Measurements from ENCODE around the gene PLCB4. TPM values are rescaled to one million over a fixed set of nuclear protein-coding genes. Genes with fewer than 3 reads are reported as not detected.

The PLCB4 gene
- total RNA-seq, 1 donor from 2014 or later: 20.5 TPM

DNA sequence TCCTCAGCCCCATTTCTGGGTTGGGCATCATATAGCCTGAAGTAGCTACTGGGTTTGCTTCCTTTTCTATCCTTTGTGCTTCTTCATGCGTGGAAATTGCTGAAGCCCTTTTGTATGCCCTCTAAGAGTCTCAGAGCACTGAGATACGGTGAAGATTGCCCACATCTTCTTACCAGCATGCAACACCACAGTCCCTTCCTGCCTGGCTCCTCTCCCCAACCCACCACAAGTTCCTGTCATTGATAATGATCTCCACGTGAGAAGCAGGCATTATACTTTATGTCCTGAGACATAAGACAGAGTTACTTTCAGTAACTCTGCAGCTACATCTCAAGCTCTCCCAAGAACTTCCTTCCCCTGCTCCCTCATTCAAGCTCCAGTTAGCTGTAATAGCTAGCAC, 15.8 kb upstream of the PLCB4 start:
- intact Hi-C loops (cut with DNase I): no loop called here
- DNase-seq (ENCODE audit: low spot score): no peak

DNA sequence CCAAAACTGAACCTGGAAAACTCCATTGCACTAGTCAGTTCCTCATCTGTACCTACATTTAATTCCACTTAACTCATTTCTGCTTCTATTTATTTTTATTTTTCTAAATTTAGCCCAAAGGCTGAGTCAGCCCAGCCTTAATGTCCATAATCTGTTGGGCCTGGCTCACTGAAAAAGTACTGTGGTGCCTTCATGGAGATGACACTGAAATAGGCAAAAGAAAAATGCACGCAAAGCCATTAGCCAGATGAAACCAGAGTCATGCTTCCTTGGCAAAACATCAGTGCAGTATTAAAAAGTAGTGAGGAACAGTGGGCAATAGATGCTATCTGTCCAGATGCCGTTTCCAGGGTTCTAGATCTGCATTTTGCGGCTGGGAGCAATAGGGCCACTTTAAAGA, 14.7 kb upstream of the PLCB4 start:
- DNase-seq (ENCODE audit: low spot score): no peak
- intact Hi-C loops (cut with DNase I): no loop called here

DNA sequence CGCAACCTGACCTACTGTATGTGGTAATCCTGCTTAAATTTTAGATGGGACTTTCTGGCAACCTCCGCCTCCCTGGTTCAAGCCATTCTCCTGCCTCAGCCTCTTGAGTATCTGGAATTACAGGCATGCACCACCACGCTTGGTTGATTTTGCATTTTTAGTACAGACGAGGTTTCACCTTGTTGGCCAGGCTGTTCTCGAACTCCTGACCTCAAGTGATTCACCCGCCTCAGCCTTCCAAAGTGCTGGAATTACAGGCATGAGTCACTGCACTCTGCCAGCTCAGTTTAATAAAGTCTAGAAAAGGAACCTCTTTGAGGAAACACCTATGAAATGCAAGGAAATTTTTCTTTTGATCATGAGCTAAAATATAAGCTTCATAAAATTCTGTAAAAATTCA, 9.0 kb upstream of the PLCB4 start:
- DNase-seq (ENCODE audit: low spot score): no peak
- intact Hi-C loops (cut with DNase I): loop anchor here (10.0 kb wide), 2 partner anchors 265 to 295 kb away; no protein-coding TSS in a partner anchor

DNA sequence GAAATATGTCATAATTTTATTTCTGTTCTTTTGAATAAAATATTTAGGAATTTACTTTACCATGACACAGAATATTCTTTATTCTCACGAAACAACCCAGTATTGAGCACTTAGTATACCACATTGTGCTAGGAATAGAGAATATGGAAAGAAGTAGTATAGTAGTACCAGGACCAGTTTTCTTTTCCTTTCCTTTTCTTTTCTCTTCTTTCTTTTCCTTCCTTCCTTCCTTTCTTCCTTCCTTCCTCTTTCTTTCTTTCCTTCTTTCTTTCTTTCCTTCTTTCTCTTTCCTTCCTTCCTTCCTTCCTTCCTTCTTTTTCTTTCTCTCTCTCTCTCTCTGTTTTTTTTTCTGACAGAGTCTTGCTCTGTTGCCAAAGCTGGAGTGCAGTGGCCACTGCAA, 7.5 kb upstream of the PLCB4 start:
- intact Hi-C loops (cut with DNase I): loop anchor here (10.0 kb wide), 2 partner anchors 267 to 293 kb away; no protein-coding TSS in a partner anchor

DNA sequence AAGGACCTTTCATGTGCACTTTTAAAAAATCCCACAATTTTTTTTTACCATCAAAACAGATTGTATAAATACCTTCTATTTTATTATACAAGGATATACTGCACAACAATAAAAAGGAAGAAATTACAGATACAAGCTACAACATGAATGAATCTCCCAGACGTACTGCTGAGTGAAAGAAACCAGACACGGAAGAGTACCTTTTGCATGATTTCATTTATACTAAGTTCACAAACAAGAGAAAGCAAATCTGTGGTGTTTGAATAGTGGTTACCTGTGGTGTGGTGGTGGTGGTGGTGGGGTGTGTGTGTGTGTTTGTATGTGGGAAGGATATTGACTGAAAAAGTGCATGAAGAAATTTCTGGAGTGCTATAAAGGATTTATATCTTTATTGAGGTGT, 6.8 kb upstream of the PLCB4 start:
- no peak for DNase-seq (ENCODE audit: low spot score)
- intact Hi-C loops (cut with DNase I): loop anchor here (10.0 kb wide), 2 partner anchors 267 to 293 kb away; no protein-coding TSS in a partner anchor

More for the DNA sequence above, 7.5 kb upstream of the PLCB4 start:
- DNase-seq (ENCODE audit: low spot score): no peak

DNA sequence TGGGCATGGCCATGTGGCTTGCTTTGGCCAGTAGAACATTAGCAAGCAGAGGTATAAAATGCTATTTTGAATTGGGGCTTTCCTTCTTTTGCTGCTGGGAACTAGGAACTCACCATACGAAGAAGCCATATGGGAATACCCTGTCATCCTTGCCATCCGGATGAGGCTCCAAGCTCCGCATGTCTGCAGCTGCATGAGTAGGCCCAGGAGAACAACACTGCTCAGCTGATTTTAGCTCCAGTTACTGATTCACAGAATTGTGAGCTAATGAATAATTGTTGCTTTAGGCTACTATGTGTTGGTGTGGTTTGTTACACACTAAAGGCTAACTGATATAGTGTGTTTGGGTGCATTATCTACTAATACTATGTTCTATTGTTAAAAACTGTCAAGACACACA, 2.7 kb upstream of the PLCB4 start:
- DNase-seq (ENCODE audit: low spot score): no peak
- intact Hi-C loops (cut with DNase I): loop anchor here (5.0 to 10.0 kb wide), 4 partner anchors 101 to 289 kb away; no protein-coding TSS in a partner anchor

DNA sequence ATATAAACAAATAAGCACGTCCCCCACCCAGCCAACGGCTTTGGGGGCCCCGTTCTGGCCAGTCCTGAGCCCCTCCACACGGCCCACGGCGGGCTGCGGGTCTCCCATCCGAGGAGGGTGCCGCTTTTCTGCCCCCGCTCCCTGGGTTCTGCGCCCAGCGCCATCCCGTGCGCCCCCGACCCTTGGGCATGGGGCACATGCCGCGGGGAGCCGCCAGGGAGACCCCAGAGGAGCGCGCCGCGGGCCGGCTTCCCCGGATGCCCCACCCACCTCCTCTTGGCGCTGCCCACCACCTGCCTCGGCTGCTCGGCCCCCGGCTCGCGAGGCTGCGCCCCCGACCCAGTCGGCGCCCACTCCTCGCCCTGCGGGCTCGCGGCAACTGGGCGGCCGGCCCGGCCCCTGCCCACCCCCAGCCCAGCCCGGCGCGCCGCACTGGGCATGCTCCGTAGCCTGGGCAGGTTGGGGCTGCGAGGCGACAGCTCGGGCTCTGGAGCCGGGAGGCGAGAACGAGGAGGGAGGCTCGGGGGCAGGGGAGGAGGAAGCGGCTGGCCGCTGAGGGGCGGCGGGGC, 570 bp upstream of the PLCB4 start:
- intact Hi-C loops (cut with DNase I): loop anchor here (5.0 to 10.0 kb wide), 4 partner anchors 99 to 286 kb away; no protein-coding TSS in a partner anchor
- DNase-seq (ENCODE audit: low spot score): peak; percentile 78

DNA sequence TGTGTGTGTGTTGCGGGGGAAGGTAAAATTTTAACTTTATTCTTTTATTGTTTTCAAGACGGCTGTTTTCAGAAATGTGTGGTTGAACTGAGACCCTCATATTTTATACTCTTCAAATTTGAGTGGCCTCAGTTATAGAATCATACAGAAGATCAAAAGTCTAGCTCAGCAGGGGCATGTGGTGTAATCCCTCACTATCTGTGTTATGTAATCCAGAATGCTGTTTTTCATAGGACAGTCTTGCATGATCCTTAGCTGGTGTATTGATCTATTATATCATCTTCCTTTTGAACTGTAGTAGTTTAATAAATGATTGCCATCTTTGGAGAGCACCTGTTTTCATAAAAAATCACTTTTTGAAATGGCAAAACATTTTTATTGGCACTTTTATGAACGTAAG, 1.4 kb downstream of the PLCB4 start:
- intact Hi-C loops (cut with DNase I): no loop called here
- DNase-seq (ENCODE audit: low spot score): no peak

DNA sequence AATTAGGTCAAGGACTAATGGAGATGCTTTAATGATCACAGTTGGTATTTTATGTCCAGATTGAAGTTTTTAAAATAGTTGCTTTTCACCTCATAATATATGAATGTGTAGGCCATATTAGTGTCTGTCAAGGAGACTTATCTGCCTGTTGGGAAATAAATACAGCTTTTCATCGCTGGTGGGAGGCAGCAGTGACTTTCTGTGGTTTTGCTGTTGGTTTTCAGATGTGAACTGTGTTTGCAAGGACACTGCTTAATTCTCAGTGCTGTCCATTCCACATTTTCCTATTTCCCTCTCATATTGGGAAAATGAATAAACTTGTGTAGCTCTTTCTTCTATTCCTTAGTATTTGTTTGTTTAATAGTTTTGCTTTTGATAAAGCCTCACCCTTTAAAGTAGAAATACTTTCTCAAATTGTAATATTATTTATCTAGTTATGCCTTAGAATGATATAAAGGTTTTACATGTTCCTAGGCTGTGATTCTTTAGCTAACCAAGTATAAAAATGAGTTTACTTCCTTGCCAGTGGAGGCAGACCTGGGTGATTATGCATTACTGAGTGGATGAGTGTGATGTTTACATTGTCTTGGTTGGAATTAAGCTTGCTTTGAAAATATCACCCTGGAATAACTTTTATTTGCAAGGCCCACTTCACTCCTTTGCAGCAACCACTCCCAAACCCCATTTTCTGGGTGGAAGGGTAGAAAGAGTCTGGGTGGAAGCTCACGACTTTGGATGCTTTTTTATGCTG, 3.3 kb downstream of the PLCB4 start:
- intact Hi-C loops (cut with DNase I): no loop called here
- DNase-seq (ENCODE audit: low spot score): no peak

DNA sequence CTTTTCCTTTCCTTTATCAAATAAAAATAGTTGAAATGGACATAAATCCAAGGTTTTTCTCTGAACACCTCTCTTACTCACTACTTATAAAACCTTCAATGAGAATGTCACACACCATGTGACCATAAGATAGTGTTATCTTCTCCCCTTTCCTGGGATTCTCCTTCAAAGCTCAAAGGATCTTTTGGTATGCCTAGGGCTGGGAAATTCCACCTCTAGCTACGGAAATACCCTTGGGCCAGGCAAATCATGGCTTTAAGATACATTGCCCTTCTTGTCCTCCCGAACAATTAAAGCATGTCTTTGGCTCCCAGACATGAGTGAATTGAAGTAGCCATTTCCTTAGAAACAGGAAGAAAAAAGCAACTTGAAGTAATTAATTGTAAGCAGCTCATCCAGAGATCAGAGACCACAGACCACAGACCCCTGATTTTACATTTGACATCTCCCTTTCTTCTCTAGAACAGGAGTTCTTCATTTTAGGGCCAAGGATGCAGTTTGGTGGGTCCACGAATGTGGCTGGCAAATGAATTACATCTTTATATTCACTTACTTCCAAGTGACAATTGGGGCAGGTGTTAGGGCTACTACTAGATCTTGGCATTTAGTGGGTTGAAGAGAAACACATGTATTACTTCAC, 4.1 kb downstream of the PLCB4 start:
- DNase-seq (ENCODE audit: low spot score): no peak
- intact Hi-C loops (cut with DNase I): no loop called here

DNA sequence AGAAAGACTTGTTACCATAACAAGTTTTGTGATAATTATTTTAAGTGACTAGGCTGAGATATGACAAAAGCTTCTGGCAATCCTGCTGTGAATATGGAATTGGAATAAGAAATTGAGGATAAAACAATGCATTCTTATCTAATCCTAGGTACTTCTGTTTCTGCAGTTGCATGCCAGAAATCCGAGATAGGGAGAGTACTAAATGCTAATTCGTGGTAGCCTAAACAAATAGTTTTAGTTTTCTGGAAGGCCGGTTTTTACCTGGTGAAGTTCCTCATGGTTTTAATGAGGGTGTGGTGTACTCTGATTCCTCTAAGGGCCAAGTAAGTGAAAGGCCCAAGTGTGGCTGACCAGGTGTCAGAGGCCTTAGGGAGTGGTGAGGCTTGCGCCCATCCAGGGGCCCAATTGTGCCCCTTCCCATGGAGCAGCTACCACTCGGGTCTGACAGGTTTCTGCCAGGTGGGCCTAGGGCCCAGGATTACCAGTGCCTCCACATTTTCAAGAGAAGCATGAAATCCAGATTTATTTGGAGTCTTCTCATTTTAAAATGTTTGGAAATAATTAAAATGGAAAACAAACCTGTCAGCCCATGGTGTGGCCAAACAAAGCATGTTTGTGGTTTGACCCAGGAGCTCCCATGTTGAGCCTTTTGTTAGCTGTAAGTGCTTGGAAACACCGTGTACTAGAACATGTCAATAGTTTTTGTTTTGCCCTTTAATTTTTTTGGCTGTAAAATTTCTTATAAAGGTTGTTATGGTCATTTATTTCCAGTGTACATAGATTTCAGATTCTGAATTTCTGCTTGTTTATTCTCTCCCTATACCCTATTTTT, 6.6 kb downstream of the PLCB4 start:
- intact Hi-C loops (cut with DNase I): no loop called here
- no peak for DNase-seq (ENCODE audit: low spot score)

DNA sequence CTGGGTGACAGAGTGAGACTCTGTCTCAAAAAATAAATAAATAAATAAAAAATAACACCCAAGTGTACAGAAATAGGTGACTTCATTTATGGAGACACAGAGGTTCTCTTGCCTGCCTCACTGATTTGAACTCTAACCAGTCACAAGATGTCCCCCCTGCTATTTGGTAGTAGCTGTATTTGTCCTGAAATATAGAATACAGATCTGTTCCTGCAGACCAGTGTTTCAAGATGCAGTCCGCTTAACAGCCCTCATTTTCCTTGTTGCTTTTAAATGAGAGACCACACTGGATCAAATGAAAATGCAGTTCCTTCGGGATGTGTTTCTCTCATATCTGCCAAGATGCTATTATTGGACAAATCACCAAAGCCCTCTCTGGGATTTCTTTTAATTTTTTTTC, 7.6 kb downstream of the PLCB4 start:
- intact Hi-C loops (cut with DNase I): no loop called here
- no peak for DNase-seq (ENCODE audit: low spot score)

DNA sequence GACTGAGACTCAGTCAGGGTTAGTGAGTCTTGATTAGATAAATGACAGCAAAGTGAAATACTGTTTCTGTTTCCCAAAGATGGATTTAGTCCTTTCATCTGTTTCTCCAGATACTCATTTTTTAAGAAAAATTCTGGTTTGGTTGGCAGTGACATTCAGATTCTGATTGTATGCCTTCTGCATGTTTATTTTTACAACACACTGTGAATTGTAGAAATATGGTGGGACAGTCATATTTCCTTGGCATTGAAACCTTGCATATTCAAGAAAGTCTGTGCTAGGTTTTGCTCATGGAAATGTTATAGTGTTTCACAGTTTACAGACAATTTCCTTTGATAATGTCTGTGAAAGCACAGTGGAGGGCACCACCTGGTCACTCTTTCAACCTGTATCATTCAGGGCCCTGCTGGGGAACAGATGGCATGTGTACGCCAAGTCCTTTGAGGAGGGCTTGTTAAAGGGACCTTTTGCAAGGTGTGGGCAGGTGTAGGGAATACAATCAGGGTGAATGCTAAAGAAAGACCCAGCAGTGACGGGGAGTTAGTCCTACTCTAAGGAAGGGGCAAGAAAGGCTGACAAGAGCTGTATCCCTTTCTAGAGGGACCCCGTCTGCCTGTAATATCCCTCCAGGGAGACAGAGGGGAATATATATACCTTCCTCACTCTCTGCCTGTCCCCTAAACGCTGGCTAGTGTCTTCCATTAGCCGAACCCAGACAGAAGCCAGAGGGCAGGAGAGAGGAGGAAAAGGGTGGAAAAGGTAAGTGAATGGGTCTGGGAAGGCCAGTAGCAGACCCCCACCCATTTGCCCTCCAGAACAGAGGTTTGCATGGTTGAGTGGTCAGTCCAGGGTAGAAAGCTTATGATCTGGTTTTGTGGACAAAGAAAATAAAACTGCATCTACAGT, 10.2 kb downstream of the PLCB4 start:
- intact Hi-C loops (cut with DNase I): no loop called here
- no peak for DNase-seq (ENCODE audit: low spot score)

DNA sequence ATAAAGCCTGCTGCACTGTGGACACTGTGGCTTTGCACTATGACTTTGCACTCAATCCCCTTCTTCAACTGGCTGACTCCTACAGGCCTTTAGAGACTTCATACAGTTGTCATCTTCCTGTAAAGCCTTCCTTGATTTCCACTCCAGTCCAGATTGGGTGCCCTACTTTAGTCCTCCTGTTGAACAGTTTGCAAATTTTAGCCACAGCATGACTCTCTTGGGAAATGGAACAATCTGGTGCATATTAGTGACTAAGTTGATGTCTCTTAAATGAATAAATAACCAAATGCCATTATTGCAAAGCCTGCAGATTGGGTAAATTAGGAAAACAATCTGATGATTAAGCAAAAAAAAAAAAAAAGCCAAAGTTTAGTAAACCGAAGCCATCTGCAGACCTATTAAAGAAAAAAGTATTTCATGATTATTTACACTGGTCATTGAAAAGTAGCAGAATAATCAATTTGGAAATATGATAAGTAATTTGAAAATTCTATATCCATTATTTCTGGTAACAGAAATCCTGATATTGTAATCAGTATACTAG, 12.6 kb downstream of the PLCB4 start:
- intact Hi-C loops (cut with DNase I): no loop called here
- no peak for DNase-seq (ENCODE audit: low spot score)

DNA sequence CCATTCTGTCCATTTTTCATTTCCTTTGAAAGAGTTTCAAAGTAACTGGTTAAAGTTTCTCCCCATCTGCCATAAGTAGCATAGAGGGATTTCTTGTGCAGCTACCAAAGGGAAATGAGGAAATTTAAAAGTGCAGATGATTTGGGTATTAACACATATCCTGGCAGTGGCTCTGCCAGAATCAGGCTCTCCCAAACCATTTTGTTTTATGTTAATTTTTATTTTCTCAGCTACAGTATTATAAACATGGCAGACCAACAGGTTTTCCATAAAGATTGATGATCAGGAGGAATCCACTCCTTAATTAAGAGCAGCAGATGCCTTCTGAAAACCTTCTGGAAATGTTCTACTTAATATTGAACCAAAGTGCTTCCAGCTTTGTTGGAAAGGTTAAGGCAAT, 13.9 kb downstream of the PLCB4 start:
- DNase-seq (ENCODE audit: low spot score): no peak
- intact Hi-C loops (cut with DNase I): no loop called here

DNA sequence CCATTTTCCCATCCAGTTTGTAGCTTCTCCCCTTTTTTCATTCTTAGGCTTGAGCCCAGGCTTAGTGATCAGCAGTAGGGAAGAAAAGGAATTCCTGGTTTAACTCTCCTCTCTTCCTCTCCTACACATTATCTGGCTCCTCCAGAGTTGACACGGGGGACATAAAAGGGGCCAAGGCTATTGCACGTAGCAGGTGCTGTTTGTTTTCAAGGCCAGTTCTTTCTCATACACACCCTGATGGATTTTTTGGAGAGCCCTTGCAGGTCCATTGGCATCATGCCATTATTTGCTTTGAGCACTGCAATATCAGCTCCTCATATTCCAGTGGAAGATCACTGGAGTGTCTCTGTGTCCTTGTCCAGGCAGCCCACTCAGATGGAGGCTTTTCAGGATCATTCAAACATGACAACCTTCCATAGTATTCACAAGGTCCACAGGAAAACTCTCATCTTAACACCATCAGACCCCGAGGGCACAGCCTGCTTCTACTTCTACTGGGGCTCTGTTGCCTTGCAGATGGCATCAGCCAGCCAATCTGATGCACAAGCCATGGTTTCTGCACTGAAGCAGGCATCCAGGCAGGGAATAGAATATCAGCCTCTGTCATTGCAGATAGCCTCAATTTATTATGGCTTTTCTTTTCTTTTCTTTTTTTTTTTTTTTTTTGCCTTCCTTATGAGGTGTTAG, 18.8 kb downstream of the PLCB4 start:
- intact Hi-C loops (cut with DNase I): no loop called here
- DNase-seq (ENCODE audit: low spot score): no peak

DNA sequence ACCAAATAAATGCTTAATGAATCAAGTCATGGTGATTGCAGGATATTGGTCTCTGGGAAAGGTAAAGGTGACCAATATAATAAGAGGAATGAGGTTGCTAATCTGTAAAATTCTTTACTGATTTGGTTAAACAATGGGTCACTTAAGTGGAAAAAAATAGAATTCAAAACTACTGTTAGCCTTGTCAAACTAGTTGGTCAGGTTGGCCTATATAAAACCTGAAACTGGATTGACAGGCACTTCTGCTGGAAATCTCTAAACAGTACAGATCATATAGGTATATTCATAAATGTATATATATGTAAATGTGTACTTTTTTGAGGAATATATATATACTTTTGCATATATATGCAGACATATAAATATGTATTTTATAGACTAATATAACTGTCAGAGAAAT, 19.7 kb downstream of the PLCB4 start:
- intact Hi-C loops (cut with DNase I): no loop called here
- no peak for DNase-seq (ENCODE audit: low spot score)

DNA sequence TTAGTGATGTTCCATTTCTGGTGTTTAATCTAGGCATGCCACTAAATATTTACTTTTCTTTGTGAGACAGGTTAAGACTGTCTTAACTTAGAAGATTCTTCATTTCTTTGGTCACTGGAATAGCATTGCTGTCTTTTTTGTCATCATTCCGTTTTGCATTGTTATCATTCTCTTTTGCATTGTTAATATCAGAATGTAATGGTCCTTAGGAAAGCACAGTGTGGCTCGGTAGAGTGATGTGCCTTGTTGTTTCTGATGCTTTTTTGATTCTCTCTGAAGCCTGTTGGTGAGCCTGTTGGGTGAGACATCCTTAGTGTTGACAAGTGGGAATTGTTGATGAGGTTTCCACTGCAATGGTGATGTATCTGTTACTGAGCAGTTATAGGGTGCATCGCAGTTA, 23.2 kb downstream of the PLCB4 start:
- no peak for DNase-seq (ENCODE audit: low spot score)
- intact Hi-C loops (cut with DNase I): no loop called here
